ENCODE data around the gene GFAP.

- TF ChIP-seq SUZ12 (IDR thresholded peaks at IDR 0.05; ENCODE audit: extremely low read depth, insufficient read depth, insufficient read length) (no peak), YY1 (IDR thresholded peaks at IDR 0.05; ENCODE audit: insufficient read depth, insufficient read length) (no peak), ZNF274 (IDR thresholded peaks at IDR 0.05; ENCODE audit: low read depth, low read length) (no peak)
These were observed 12.4 kb upstream of the GFAP start for GRCh38 chr17:44927696-44928095.
